Activated CD4-positive, alpha-beta T cell treated with anti-CD3 and anti-CD28 coated beads for 36 hours (primary cell): ENCODE results near the gene RIF1. TPM values are rescaled to one million over a fixed set of nuclear protein-coding genes. Genes with fewer than 3 reads are reported as not detected.
"Not testable (repeated sequence)": the region's sequence is repeated elsewhere in the genome, so short reads cannot be mapped to it uniquely, and the experiment has no call there.

Experiments
- ATAC-seq: fragments of 200-7000 bp; cut with Tn5 transposase; one replicate; pipeline ENCODE4 v1.10.0; 2021; ENCODE audit warnings: mild to moderate bottlenecking, moderate library complexity
- CTCF ChIA-PET: fragments of 350-600 bp; sonication (Branson Sonifier 250); formaldehyde crosslinking; loops from one replicate; lab custom pipeline; 2021; ENCODE audit warnings: antibody characterized with exemption; lab: Charles Lee
- POLR2A ChIA-PET: fragments of 350-600 bp; sonication (Branson Sonifier 250); formaldehyde crosslinking; loops from one replicate; lab custom pipeline; 2021; ENCODE audit warnings: antibody characterized with exemption, inconsistent platforms; lab: Charles Lee
- DNase-seq: peaks from one replicate; pipeline ENCODE4 v3.0.0-alpha.2; 2020
- H3K27ac Mint-ChIP-seq: one replicate; pipeline ENCODE4 v1.8.0; 2021; ENCODE audit warnings: mixed read lengths
- H3K27me3 Mint-ChIP-seq: one replicate; pipeline ENCODE4 v1.8.0; 2021; ENCODE audit warnings: mixed read lengths
- H3K36me3 Mint-ChIP-seq: one replicate; pipeline ENCODE4 v1.8.0; 2021; ENCODE audit warnings: low read depth, mixed read lengths
- H3K4me1 Mint-ChIP-seq: one replicate; pipeline ENCODE4 v1.8.0; 2021; ENCODE audit warnings: mixed read lengths
- H3K4me3 Mint-ChIP-seq: one replicate; pipeline ENCODE4 v1.8.0; 2021; ENCODE audit warnings: mild to moderate bottlenecking, moderate library complexity, mixed read lengths
- H3K9me3 Mint-ChIP-seq: one replicate; pipeline ENCODE4 v1.8.0; 2021; ENCODE audit warnings: low read depth, mixed read lengths
- intact Hi-C, 2 experiments: fragments of 100-400 bp; cut with DNase I in 1 of 2; cut with micrococcal nuclease in 1 of 2; formaldehyde crosslinking; loops; one replicate each; pipeline versions ENCODE4 v1.14.2 to v1.15.1; 2022 to 2024; cut with DNase I, micrococcal nuclease
- total RNA-seq, 2 experiments: library from RNA; stranded (reverse); gene quantifications; one replicate each; pipeline ENCODE4 v1.2.3, GENCODE V29; 2021

RIF1 gene
- total RNA-seq, 2 experiments from 2014 or later = 55.7 to 67.1 TPM

DNA sequence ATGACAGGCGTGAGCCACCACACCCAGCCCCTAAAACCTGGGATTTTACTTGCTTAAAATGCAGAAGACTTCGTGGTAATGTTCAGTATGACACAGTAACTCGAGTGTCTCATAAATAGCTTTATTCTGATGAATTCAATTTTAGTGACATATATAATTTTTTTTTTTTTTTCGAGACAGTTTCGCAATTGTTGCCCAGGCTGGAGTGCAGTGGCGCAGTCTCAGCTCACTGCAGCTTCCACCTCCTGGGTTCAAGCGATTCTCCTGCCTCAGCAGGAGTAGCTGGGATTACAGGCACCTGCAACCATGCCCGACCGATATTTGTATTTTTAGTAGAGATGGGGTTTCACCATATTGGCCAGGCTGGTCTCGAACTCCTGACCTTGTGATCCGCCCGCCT lies 12.0 kb downstream of the RIF1 start:
- H3K4me1 Mint-ChIP-seq = peaks cover 43% of the 10 kb centered on the region
- POLR2A ChIA-PET = interaction anchor here (1.0 kb wide), 1 partner anchor 132 kb away, joined by 9 read pairs; the partner anchor contains the start of gene NMI
- H3K9me3 Mint-ChIP-seq, DNase-seq, H3K27ac Mint-ChIP-seq, H3K27me3 Mint-ChIP-seq, ATAC-seq, H3K4me3 Mint-ChIP-seq: not testable (repeated sequence)
- peaks cover 66% of the 10 kb centered on the region for H3K36me3 Mint-ChIP-seq
- CTCF ChIA-PET = interaction anchor here (1.2 to 3.9 kb wide), 2 partner anchors 14 to 17 kb away, joined by 3 to 16 read pairs; no protein-coding TSS in a partner anchor
- intact Hi-C loops = loop anchor here in 1 of 2 experiments (5.0 kb wide), 1 partner anchor 61 kb away; no protein-coding TSS in a partner anchor

DNA sequence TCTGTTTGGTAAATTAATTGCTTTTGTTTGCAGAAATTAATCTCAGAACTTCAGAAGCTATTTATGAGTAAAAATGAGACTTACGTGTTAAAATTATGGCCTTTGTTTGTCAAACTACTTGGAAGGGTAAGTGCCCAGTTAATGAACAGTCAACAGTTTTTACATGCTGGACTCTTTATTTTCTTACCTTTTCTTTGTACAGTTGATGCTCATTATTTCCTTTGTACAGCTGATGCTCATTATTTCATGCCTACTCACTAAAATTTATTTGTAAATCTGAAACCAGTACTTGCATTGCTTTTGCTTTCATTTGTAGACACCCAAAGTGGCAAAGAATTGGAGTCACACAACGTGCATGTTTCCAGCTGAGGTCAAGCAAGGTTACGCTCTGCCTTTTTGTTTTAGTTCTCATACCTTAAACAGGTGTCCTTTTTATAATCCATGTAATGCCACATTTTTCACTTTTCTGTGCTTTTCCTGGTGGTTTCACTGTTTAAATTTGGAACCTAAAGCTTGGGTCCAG lies 13.3 kb downstream of the RIF1 start:
- Mint-ChIP-seq H3K4me1 (peaks cover 41% of the 10 kb centered on the region), H3K4me3 (no peak overlapping the region), H3K27ac (peak overlapping the region; percentile 56), H3K9me3 (no peaks in the 10 kb centered on the region), H3K27me3 (no peaks in the 10 kb centered on the region), H3K36me3 (peaks cover 64% of the 10 kb centered on the region)
- ATAC-seq (peak; percentile 68), DNase-seq (peak; percentile 29)
- CTCF ChIA-PET = interaction anchor here (0.7 to 3.9 kb wide), 3 partner anchors 13 to 132 kb away, joined by 3 to 16 read pairs (median 3); no protein-coding TSS in a partner anchor
- intact Hi-C loops = loop anchor here in 1 of 2 experiments (1.0 to 5.0 kb wide), 2 partner anchors 59 to 134 kb away; partner anchors contain the start of gene NMI
- POLR2A ChIA-PET = interaction anchor here (0.8 kb wide), 2 partner anchors 8 to 417 kb away, joined by 5 to 6 read pairs; no protein-coding TSS in a partner anchor

DNA sequence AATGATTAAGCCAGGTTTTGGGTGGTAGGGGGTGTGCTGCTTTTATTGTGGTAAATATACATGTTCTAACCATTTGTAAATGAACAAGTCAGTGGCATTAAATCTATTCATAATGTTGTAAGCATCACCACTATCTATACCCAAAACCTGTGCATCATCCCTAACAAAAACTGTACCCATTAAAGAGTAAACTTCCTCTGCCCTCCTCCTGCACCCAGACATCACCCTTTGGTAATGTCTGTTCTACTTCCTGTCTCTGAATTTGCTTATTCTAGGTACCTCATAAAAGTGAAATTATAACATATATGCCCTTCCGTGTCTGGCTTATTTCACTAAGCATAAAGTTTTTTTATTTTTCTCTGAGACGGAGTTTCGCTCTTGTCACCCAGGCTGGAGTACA lies 14.1 kb downstream of the RIF1 start:
- H3K27me3 Mint-ChIP-seq = no peaks in the 10 kb centered on the region
- intact Hi-C loops = loop anchor here in 1 of 2 experiments (1.0 to 5.0 kb wide), 2 partner anchors 59 to 134 kb away; partner anchors contain the start of gene NMI
- DNase-seq (no peak), ATAC-seq (peak; percentile 76)
- ChIA-PET CTCF (no interaction called here), POLR2A (no interaction called here)
- H3K9me3 Mint-ChIP-seq = no peaks in the 10 kb centered on the region
- H3K36me3 Mint-ChIP-seq = peaks cover 69% of the 10 kb centered on the region
- H3K4me1 Mint-ChIP-seq = peaks cover 44% of the 10 kb centered on the region
- H3K27ac Mint-ChIP-seq = peak overlapping the region; percentile 56
- no peak overlapping the region for H3K4me3 Mint-ChIP-seq

DNA sequence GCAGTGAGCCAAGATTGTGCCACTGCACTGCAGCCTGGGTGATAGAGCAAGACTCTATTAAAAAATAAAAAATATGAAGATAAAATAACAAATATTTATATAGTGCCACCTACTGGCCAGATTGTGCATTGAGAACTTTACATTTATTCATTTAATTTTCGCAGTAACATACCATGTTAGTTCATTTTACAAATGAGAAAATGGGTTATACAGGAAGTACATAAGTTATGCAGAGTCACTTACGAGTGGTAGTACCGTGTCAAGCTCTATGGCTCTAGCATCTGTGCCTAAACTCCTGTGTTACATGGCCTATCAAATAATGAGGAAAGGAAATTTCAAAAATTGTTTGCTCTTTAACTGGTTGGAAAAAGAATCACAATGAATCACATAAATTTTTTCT lies 27.9 kb downstream of the RIF1 start:
- H3K9me3 Mint-ChIP-seq = no peaks in the 10 kb centered on the region
- intact Hi-C loops = loop anchor here in 1 of 2 experiments (5.0 kb wide), 1 partner anchor 1840 kb away; no protein-coding TSS in a partner anchor
- ChIA-PET POLR2A (no interaction called here), CTCF (interaction anchor here (0.7 to 4.2 kb wide), 14 partner anchors 10 to 268 kb away, joined by 3 to 25 read pairs (median 4); no protein-coding TSS in a partner anchor)
- H3K36me3 Mint-ChIP-seq = peaks cover 50% of the 10 kb centered on the region
- no peak for DNase-seq
- no peak overlapping the region for H3K4me3 Mint-ChIP-seq
- H3K4me1 Mint-ChIP-seq = peaks cover 2% of the 10 kb centered on the region
- ATAC-seq = peak; percentile 70
- no peaks in the 10 kb centered on the region for H3K27me3 Mint-ChIP-seq
- H3K27ac Mint-ChIP-seq = no peak overlapping the region

DNA sequence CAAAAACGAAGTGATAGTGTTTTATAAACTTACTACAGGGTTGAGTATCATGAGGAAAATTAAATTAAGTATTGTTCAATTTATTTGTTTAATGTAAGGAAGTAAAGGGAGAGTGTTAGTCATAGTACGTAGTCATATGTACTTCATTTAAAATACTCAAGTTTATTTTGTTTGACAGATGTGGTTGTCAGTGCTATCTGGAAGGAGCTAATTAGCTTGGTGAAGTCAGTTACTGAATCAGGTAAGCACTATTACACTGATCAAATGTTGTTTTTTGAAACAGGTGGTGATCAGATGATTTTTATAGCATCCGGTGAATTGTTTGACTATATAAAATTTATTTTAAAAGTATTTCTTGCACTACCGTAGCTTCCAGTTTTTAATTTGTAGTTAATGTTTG lies 28.8 kb downstream of the RIF1 start:
- no peak for DNase-seq
- intact Hi-C loops = loop anchor here in 1 of 2 experiments (5.0 kb wide), 1 partner anchor 1841 kb away; no protein-coding TSS in a partner anchor
- no peaks in the 10 kb centered on the region for H3K27me3 Mint-ChIP-seq
- POLR2A ChIA-PET = interaction anchor here (0.7 kb wide), 1 partner anchor 1281 kb away, joined by 4 read pairs; no protein-coding TSS in a partner anchor
- no peak overlapping the region for H3K27ac Mint-ChIP-seq
- H3K36me3 Mint-ChIP-seq = peaks cover 48% of the 10 kb centered on the region
- no peak overlapping the region for H3K4me3 Mint-ChIP-seq
- H3K9me3 Mint-ChIP-seq = no peaks in the 10 kb centered on the region
- ATAC-seq = no peak
- CTCF ChIA-PET = interaction anchor here (0.9 to 4.2 kb wide), 7 partner anchors 10 to 28 kb away, joined by 3 to 25 read pairs (median 3); no protein-coding TSS in a partner anchor
- peaks cover 2% of the 10 kb centered on the region for H3K4me1 Mint-ChIP-seq

DNA sequence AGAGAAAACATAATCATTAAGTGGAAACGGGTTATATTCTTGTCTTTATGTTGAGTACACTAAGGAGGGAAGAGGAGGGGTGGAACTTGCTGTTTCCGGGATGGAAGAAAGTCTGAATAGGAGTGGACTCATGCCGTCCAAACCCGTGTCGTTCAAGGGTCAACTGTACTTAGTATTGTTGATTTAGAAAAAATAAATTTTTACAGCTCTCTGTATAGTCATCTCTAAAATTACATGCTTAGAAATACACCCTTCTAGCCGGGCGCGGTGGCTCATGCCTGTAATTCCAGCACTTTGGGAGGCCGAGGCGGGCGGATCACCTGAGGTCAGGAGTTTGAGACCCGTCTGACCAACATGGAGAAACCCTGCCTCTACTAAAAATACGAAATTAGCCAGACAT lies 29.4 kb downstream of the RIF1 start:
- no peak for DNase-seq
- no peak for ATAC-seq
- peaks cover 2% of the 10 kb centered on the region for H3K4me1 Mint-ChIP-seq
- ChIA-PET POLR2A (interaction anchor here (0.7 kb wide), 1 partner anchor 1281 kb away, joined by 4 read pairs; no protein-coding TSS in a partner anchor), CTCF (interaction anchor here (0.9 to 4.2 kb wide), 8 partner anchors 8 to 27 kb away, joined by 3 to 25 read pairs (median 4); no protein-coding TSS in a partner anchor)
- no peaks in the 10 kb centered on the region for H3K9me3 Mint-ChIP-seq
- peaks cover 53% of the 10 kb centered on the region for H3K36me3 Mint-ChIP-seq
- H3K27ac Mint-ChIP-seq = no peak overlapping the region
- intact Hi-C loops = loop anchor here in 1 of 2 experiments (5.0 kb wide), 1 partner anchor 1842 kb away; no protein-coding TSS in a partner anchor
- H3K4me3 Mint-ChIP-seq = no peak overlapping the region
- H3K27me3 Mint-ChIP-seq = no peaks in the 10 kb centered on the region

DNA sequence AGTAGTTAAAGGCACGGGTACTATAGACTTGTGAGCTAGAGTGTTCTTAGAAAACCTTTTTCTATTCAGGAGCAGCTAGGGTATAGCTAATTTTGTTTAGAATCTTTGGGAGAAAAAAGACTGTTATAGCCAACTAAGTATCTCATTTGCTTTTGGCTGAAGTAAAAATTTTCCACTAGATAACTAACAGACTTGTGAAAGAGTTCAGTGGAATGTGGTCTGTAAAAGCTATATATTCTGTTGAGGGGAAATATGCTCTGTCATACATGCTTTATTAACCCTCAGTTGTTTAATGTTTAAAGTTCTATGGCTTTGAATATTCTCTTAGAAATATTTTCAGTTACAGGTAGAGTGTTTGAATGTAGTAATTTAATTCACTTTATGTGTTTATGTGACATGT lies 49.7 kb downstream of the RIF1 start:
- Mint-ChIP-seq H3K27ac (no peak overlapping the region), H3K9me3 (no peaks in the 10 kb centered on the region)
- CTCF ChIA-PET = interaction anchor here (0.9 to 1.2 kb wide), 2 partner anchors 22 to 24 kb away, joined by 3 to 4 read pairs; no protein-coding TSS in a partner anchor

DNA sequence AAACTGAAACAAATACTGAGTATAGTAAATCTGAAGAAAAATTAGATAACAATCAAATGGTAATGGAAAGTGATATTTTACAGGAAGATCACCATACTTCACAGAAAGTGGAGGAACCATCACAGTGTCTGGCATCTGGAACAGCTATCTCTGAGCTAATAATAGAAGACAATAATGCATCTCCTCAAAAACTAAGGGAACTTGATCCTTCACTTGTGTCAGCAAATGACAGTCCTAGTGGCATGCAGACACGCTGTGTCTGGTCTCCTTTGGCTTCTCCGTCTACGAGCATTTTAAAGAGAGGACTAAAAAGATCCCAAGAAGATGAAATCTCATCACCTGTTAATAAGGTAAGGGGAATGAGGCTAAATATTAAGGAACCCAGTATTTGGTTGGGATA lies 56.1 kb downstream of the RIF1 start:
- H3K36me3 Mint-ChIP-seq = peaks cover 88% of the 10 kb centered on the region
- no peaks in the 10 kb centered on the region for H3K27me3 Mint-ChIP-seq
- intact Hi-C loops = loop anchor here in 1 of 2 experiments (10.0 kb wide), 1 partner anchor 1209 kb away; no protein-coding TSS in a partner anchor
- no peak for ATAC-seq
- POLR2A ChIA-PET = no interaction called here
- CTCF ChIA-PET = interaction anchor here (0.8 to 2.2 kb wide), 5 partner anchors 10 to 29 kb away, joined by 3 to 6 read pairs (median 5); no protein-coding TSS in a partner anchor
- no peak overlapping the region for H3K27ac Mint-ChIP-seq
- no peak for DNase-seq
- H3K4me1 Mint-ChIP-seq = peaks cover 3% of the 10 kb centered on the region
- no peak overlapping the region for H3K4me3 Mint-ChIP-seq
- no peaks in the 10 kb centered on the region for H3K9me3 Mint-ChIP-seq

More for the DNA sequence above, 49.7 kb downstream of the RIF1 start:
- H3K27me3 Mint-ChIP-seq = no peaks in the 10 kb centered on the region
- H3K4me3 Mint-ChIP-seq = no peak overlapping the region
- POLR2A ChIA-PET = no interaction called here
- DNase-seq (no peak), ATAC-seq (no peak)
- H3K4me1 Mint-ChIP-seq = no peaks in the 10 kb centered on the region
- intact Hi-C loops = loop anchor here in 1 of 2 experiments (10.0 kb wide), 1 partner anchor 565 kb away; no protein-coding TSS in a partner anchor
- peaks cover 58% of the 10 kb centered on the region for H3K36me3 Mint-ChIP-seq

DNA sequence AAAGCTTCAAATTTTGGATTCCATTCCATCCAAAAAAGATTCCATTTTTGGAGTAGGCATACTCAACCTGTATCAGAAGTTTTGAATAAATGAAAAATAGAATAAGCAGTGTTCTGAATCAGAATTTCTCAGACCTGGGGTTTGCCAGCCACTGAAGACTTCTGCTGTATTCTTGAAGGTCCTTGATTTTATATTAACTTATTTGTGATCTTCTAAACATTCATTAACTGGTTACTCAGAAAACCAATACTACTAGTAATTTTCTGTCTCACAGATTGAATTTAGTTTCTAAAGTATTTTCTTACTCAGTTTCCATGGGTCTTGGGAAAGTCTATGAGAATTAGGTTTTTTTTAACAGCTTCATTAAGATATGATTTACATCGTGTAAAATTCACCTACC lies 60.9 kb downstream of the RIF1 start:
- H3K27ac Mint-ChIP-seq = no peak overlapping the region
- ATAC-seq (no peak), DNase-seq (no peak)
- H3K36me3 Mint-ChIP-seq = peaks cover 86% of the 10 kb centered on the region
- H3K4me3 Mint-ChIP-seq = no peak overlapping the region
- ChIA-PET CTCF (interaction anchor here (0.7 to 1.6 kb wide), 2 partner anchors 9 to 13 kb away, joined by 3 to 5 read pairs; no protein-coding TSS in a partner anchor), POLR2A (no interaction called here)
- intact Hi-C loops = no loop called here
- H3K27me3 Mint-ChIP-seq = no peaks in the 10 kb centered on the region
- peaks cover 6% of the 10 kb centered on the region for H3K4me1 Mint-ChIP-seq
- H3K9me3 Mint-ChIP-seq = no peaks in the 10 kb centered on the region

DNA sequence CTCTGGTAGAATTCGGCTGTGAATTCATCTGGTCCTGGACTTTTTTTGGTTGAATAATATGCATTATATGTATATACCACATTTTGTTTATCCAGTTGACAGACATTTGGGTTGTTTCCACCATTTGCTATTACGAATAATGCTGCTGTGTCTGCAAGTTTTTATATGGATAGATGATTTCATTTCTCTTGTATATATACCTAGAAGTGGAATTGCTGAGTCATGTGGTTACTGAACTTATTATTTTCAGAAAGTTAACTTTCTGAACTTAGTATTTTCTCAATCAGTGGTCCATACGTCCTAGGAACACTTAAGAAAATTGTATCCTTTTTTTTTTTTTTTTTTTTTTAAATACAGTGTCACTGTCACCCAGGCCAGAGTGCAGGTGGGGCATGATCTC lies 63.3 kb downstream of the RIF1 start:
- H3K27ac Mint-ChIP-seq = no peak overlapping the region
- POLR2A ChIA-PET = no interaction called here

DNA sequence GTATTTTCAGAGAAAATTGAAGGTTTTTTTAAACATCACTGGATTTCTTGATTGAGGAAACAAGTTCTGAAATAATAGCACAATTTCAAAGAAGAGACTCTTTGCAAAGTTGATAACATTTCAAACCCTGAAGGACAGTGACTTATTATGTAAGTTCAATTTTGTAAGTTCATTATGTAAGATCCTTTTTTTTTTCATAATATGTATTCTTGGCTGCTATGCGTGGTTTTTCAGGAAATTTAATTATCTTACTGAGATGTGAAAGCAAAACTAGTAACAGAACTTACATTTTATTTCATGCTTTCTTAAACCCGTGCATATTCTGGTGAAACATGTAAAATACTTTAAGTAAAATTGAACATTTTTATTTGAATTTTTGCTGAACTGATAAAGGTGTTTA lies 65.4 kb downstream of the RIF1 start:
- ATAC-seq (no peak), DNase-seq (no peak)
- ChIA-PET POLR2A (no interaction called here), CTCF (no interaction called here)
- H3K36me3 Mint-ChIP-seq = peaks cover 72% of the 10 kb centered on the region
- H3K27me3 Mint-ChIP-seq = no peaks in the 10 kb centered on the region
- intact Hi-C loops = no loop called here
- peaks cover 8% of the 10 kb centered on the region for H3K4me1 Mint-ChIP-seq
- no peak overlapping the region for H3K4me3 Mint-ChIP-seq
- no peak overlapping the region for H3K27ac Mint-ChIP-seq
- H3K9me3 Mint-ChIP-seq = peaks cover 2% of the 10 kb centered on the region

More for the DNA sequence above, 63.3 kb downstream of the RIF1 start:
- ATAC-seq (no peak), DNase-seq (no peak)
- Mint-ChIP-seq H3K4me3 (no peak overlapping the region), H3K4me1 (peaks cover 6% of the 10 kb centered on the region), H3K27me3 (no peaks in the 10 kb centered on the region), H3K36me3 (peaks cover 77% of the 10 kb centered on the region), H3K9me3 (no peaks in the 10 kb centered on the region)
- CTCF ChIA-PET = no interaction called here
- intact Hi-C loops = no loop called here
